ENCODE measurements around the gene EFNA5.

GRCh38 chr5:107705402-107706014 lies 34.8 kb upstream of the EFNA5 start:
- TF ChIP-seq RAD21 (conservative IDR thresholded peaks at IDR 0.05) (no peak), EZH2 (IDR thresholded peaks at IDR 0.05; ENCODE audit: borderline replicate concordance, insufficient read depth, low read length, poor library complexity, severe bottlenecking) (no peak), CTCF (IDR thresholded peaks at IDR 0.05; ENCODE audit: poor library complexity, severe bottlenecking) (no peak), POLR2AphosphoS5 (IDR thresholded peaks at IDR 0.05) (no peak)

All from neural cell (in vitro differentiated cells).